GM18508 (cell line): Measurements from ENCODE around the gene GOLGA6L10.
"Not testable (repeated sequence)": the region's sequence is repeated elsewhere in the genome, so short reads cannot be mapped to it uniquely, and the experiment has no call there.

Source experiments
- ATAC-seq: cut with Tn5 transposase; IDR thresholded peaks from one replicate; pipeline ENCODE4 v1.9.1; 2021; ENCODE audit warnings: moderate number of reproducible peaks; ENCODE audit not compliant: insufficient read depth, unreplicated experiment

Gene GOLGA6L10

DNA sequence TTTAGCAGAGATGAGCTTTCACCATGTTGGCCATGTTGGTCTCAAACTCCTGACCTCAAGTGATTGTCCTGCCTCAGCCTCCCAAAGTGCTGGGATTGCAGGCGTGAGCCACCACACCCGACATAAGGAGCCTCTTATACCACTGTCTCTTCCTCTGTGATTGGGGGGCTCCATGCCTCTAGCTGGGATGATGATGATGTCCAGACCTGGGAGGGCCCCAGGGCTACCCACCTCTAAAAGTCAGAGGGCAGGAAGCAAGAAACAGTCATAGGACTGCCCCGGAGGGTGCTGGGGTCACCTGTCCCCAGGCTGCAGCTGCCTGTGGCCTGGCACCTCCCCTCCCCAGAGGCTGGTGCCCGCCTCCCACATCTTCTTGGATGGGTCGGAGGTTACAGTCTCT, 5.4 kb downstream of the GOLGA6L10 start:
- ATAC-seq: not testable (repeated sequence)

- ATAC-seq: not testable (repeated sequence)
These were observed 6.5 kb downstream of the GOLGA6L10 start for GRCh38 chr15:82342632-82343374.

DNA sequence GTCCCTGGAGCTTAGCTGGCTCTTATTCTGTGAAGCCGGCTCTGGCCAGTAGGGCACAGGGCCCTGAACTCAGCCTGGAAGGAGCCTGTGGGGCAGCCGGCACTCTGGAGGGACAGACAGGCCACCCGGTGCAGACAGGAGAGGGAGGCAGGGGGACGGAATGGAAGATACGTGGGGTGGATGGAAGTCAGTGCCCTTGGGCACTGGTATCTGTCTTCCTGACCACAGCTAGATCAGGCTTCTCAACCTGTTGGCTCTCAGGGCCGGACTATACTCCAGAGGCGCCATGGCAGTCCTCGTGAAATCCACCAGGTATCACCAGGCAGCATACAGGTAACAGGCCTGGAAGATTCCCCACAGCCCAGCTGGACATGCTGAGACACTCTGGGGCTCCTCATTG, 10.7 kb downstream of the GOLGA6L10 start:
- ATAC-seq: not testable (repeated sequence)

DNA sequence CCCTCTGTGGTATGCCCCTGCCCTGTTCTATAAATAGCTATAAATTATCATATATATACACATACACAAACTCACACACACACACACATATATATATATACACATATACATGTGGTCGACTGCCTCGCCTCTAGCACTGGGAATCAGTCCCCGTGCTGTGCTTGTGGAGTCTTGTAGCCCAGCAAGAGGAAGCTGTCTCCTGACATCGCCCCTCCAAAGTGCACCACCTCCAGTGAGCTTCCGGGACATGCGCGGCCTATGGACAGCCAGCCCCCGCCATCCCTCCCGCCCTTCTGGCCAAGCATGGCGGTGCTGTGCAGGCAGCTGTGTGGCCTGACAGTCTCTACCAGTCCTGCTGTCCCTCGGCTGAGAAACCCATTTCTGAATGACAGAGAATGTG, 11.2 kb downstream of the GOLGA6L10 start:
- ATAC-seq: not testable (repeated sequence)

GRCh38 chr15:82337051-82337450, 12.2 kb downstream of the GOLGA6L10 start:
- ATAC-seq: not testable (repeated sequence)

DNA sequence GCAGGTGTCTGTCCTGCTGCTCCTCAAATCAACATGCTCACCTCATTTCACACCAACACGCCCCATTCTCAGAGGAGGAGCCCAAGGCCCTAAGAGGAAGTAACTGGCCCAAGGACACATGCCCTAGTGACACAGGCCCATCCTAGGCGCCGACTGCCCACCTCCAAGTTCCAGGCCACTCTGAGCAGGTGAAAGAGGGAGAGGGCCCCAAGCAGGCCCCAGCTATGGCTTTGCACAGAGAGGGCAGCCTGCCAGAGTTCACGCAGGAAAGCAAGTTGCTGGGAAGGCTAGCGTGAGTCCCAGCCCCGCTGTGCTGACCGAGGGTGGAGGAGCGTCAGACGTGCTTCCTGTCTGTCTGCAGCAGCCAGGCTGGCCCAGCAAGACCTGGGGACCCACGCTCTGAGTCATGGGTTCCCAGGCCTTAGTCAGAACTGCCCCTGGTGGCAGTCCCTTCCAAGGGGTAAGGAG, 13.1 kb downstream of the GOLGA6L10 start:
- ATAC-seq: not testable (repeated sequence)

DNA sequence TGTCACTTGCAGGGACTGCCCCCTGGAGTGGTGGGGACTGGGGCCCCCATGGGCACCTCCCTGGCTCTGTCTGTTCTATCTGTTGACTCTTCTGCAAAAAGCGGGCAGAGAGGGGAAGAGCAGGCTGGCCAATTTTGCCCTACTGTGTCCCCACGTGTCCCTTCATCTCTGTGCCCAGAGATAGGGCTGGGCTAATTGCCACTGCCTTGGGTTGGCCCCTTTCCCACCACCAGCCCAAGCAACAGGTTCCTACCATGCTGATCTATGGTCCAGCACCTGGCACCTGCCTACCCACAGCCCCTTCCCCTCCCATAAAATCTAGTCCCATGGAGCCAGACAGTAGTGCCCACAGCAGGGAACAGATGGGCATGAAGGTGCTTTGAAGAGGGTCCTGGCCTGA, 14.3 kb downstream of the GOLGA6L10 start:
- ATAC-seq: not testable (repeated sequence)

DNA sequence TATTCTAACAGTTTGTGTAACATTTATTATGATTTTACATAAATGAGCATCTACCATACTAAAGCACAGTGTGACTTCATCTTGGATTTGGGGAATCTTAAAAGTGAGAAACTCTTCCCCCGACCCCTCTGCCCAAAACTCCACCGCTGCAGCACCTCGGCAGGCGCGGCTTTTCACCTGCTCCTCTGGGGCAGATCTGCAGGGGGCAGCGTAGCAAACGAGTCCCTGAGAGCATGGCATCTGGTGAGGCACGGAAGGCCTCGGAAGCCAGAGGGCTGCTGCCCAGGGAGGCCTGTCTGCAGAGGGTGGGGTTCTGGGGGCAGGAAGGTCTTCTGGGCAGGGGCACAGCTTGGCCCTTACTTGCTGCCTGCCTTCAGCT, 14.7 kb downstream of the GOLGA6L10 start:
- not testable (repeated sequence) for ATAC-seq

GRCh38 chr15:82333603-82334553, 15.4 kb downstream of the GOLGA6L10 start:
- ATAC-seq: not testable (repeated sequence)

- ATAC-seq: not testable (repeated sequence)
These were observed 16.3 kb downstream of the GOLGA6L10 start for GRCh38 chr15:82332711-82333602.

DNA sequence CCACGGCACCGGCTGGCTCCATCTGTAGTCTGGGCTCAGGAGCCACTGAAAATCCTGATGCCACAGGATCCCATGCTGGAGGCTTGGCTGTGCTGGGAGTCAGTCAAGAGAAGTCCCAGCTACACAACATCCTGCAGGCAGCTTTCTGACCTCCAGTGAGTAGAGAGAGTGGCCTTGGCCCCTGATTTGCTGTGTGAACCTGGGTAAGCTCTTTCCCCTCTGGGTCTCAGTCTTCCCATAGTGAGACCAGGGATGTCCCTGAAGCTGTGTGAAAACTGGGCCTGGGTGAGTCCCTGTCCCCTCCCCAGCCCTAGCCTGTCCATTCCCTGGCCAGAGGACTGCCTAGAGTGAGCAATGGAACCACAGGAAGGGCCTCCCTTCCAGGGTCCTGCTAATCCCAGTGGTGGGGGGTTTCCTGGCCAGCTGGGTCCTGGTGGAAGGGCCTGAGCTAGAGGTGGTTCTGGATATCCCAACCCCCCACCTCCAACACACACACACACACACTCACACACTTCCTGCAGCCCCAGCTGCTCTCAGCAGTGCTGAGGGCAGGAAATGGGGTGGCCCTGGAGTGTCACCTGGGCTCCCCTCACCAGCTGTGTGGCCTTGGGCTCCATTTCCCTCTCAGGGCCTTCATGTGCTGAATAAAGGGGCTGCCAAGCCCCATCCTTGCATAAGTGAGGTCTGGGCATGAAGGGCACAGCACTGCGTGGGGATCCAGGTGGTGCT, 17.5 kb downstream of the GOLGA6L10 start:
- not testable (repeated sequence) for ATAC-seq

- not testable (repeated sequence) for ATAC-seq
These were observed 18.4 kb downstream of the GOLGA6L10 start for GRCh38 chr15:82330921-82331320.

GRCh38 chr15:82329039-82329438, 20.2 kb downstream of the GOLGA6L10 start:
- ATAC-seq: not testable (repeated sequence)

DNA sequence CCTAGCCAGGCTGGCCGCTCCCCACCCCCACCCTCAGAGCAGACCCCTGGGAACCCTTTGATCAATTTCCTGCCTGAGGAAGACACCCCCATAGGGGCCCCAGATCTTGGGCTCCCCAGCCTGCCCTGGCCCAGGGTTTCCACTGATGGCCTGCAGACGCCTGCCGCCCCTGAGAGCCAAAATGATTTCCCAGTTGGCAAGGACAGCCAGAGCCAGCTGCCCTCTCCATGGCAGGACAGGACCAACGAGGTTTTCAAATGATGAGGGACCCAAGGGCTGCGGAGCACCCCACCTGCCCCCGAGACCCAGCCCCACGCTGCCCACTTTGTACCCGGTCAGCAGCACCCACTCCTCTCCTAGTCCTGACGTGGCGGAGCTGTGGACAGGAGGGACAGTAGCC, 21.9 kb downstream of the GOLGA6L10 start:
- ATAC-seq: not testable (repeated sequence)

- not testable (repeated sequence) for ATAC-seq
These were observed 22.4 kb downstream of the GOLGA6L10 start for GRCh38 chr15:82326896-82327295.

GRCh38 chr15:82325646-82326045, 23.6 kb downstream of the GOLGA6L10 start:
- not testable (repeated sequence) for ATAC-seq

DNA sequence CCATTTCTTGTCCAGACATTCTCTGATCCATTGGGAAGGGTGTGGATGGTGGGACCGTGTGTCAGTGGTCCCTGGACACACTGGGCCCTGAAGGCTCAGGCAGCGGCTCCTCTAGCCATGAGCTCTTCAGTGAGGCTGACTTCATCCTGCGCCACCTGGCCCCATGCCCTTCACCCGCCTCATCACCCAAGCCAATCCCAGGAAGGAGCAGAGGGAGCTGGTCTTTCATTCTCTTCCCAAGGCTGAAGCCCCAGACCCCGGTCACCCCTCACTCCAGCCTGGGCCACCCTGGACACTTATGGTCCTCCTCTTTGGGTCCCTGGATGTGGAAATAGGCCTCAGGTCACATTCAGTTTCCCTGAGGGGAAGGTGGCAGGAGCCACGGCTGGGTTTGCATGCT, 24.4 kb downstream of the GOLGA6L10 start:
- ATAC-seq: not testable (repeated sequence)

DNA sequence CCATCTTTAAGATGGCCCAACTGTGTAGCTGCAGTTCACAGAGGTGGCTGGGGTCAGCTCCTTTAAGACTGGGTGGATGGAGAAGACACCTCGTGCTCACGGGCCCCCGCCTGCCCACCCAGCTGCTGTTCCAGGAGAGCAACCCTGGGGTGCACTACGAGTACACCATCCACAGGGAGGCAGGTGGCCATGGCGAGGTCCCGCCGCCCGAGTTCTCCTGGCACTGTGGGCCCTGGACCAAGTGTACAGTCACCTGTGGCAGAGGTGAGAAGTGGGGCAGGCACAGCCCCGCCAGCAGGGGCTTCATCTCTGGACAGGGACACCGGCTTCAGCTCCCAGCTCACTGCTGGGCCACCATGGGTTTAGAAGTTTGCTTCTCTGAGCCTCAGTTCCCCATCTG, 26.8 kb downstream of the GOLGA6L10 start:
- not testable (repeated sequence) for ATAC-seq

- ATAC-seq: not testable (repeated sequence)
These were observed 28.4 kb downstream of the GOLGA6L10 start for GRCh38 chr15:82320861-82321260.
